Esophagus squamous epithelium (tissue), 4 donors: ENCODE measurements around the gene PCBP2.

ENCODE experiments used
- POLR2A ChIP-seq, 4 donors: fragments of 450-650 bp; IDR thresholded peaks; one replicate each; pipeline ENCODE4 v1.6.1; 2017; ENCODE audit warnings: antibody characterized with exemption in 4 of 4, mild to moderate bottlenecking in 4 of 4, moderate library complexity in 3 of 4
- TF ChIP-seq, protein P1 (sequence below), 6 experiments: fragments of 450-650 bp in 4 of 6; fragments of 200-600 bp in 2 of 6; sonication (generic) in 2 of 6; IDR thresholded peaks; one replicate each; pipeline ENCODE4 v1.5.1; 2016 to 2019; ENCODE audit warnings: antibody characterized with exemption in 6 of 6, mild to moderate bottlenecking in 4 of 6, moderate library complexity in 4 of 6

DNA sequence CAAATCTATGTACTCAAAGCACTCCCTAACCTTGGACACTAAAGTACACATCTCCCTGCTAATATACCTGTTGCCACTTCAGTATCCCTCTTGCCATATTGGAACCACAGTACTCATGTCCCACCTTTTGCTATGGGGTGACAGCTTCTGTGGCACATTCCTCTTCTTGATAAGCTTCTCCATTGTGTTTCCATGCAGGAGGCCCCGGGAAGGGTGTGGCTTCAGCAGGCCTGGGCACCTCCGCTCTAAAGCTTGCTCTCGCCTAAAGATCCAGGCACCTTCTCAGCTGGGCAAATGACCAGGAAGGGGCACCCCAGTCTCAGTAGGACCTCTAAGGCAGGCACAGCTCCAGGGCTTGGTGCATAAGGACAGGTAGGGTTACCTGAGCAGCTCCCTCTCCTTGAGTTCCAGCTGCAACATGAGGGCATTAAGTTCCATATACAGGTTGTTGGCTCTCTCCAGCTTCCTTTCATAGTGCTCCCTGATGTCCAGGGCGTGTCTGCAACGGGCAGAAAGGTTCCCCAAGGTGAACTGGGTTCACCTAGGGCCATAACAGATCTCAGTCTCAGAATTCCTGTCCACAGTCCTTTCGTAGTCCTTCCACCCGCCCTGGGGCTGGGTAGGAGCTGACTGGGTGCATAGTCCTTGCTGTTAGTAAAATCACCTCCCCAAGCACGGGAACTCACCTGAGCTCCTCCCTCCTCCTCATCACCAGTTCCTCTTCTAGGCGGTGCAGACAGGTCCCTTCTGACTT is 31.5 kb downstream of the PCBP2 start:
- TF ChIP-seq, protein P1, sequence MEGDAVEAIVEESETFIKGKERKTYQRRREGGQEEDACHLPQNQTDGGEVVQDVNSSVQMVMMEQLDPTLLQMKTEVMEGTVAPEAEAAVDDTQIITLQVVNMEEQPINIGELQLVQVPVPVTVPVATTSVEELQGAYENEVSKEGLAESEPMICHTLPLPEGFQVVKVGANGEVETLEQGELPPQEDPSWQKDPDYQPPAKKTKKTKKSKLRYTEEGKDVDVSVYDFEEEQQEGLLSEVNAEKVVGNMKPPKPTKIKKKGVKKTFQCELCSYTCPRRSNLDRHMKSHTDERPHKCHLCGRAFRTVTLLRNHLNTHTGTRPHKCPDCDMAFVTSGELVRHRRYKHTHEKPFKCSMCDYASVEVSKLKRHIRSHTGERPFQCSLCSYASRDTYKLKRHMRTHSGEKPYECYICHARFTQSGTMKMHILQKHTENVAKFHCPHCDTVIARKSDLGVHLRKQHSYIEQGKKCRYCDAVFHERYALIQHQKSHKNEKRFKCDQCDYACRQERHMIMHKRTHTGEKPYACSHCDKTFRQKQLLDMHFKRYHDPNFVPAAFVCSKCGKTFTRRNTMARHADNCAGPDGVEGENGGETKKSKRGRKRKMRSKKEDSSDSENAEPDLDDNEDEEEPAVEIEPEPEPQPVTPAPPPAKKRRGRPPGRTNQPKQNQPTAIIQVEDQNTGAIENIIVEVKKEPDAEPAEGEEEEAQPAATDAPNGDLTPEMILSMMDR (IDR thresholded peaks at IDR 0.05): no peak
- TF ChIP-seq POLR2A (IDR thresholded peaks at IDR 0.05): no peak
